ENCODE results near the gene CLSTN1.
A peak's percentile ranks its signal among the peaks of the same experiment; 100 is the strongest.
"Not testable (repeated sequence)": the region's sequence is repeated elsewhere in the genome, so short reads cannot be mapped to it uniquely, and the experiment has no call there.

The CLSTN1 gene

GRCh38 chr1:9805006-9805508, 18.7 kb downstream of the CLSTN1 start:
- no peak for DNase-seq (ENCODE audit: extremely low spot score, insufficient read length, low read depth)
- FAIRE-seq, result no peak

DNA sequence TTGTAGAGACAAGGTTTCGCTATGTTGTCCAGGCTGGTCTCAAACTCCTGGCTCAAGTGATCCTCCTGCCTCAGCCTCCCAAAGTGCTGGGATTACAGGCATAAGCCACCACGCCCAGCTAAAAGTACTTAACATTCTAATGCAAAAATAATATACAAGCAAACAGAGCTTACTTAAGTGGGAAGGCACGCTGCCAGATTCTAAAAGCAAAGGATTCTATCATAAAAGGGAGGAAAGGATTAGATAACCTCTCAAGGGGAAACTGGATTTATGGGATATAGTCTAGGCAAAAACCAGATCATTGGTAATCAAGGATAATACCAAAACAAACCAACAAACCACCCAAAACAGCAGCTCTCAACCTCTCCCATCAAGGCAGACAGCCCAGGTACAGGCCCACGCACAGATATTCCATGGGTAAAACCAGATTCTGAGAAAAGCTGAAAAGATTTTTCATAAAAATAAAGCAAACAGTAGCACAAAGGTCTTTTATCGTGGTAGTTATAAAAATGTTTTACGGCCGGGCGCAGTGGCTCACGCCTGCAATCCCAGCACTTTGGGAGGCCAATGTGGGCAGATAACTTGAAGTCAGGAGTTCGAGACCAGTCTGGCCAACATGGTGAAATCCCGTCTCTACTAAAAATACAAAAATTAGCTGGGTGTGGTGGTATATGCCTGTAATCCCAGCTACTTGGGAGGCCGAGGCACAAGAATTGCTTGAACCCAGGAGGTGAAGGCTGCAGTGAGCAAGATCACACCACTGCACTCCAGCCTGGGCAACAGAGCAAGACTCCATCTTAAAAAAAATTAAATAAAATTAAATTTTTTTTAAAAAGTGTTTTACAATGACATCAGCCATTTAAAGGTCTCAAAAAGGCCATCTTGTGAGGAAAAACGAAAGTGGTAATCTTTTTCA, 20.5 kb downstream of the CLSTN1 start:
- FAIRE-seq; DNase-seq (ENCODE audit: extremely low spot score, insufficient read length, low read depth): not testable (repeated sequence)

- DNase-seq (ENCODE audit: extremely low spot score, insufficient read length, low read depth), result no peak
- FAIRE-seq, result no peak
Observed at GRCh38 chr1:9801909-9802308, 21.9 kb downstream of the CLSTN1 start.

DNA sequence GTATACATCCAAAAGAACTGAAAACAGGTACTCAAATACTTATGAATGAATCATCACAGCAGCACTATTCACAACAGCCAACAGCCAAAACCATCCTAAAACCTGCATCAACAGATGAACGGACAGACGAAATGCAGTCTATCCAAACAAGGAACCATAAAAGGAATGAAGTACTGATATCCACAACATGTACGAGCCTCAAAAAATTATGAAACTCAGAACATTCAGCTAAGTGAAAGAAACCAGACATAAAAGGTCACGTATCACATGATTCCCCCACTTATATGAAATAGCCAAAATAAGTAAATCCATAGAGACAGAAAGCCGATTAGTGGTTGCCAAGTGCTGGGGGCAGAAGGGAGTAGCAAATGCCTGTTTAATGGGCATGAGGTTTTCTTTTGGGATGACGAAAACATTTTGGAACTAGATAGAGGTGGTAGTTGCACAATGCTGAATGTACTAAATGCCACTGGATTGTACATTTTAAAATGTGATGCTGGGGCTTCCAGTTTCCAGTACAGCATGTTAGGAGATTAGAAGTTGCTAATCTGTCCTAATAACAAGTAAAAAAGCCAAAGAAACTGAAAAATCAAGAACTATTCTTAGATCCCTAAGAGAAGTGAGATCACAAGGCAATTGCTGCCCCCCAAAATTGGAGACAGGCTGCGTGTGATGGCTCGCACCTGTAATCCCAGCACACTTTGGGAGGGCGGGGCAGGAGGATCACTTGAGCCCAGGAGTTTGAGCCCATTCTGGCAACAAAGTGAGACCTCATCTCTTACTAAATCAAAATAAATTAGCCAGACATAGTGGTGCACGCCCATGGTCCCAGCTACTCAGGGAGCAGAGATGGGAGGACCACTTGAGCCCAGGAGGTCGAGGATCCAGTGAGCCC, 25.3 kb downstream of the CLSTN1 start:
- DNase-seq (ENCODE audit: extremely low spot score, insufficient read length, low read depth), result no peak
- no peak for FAIRE-seq

DNA sequence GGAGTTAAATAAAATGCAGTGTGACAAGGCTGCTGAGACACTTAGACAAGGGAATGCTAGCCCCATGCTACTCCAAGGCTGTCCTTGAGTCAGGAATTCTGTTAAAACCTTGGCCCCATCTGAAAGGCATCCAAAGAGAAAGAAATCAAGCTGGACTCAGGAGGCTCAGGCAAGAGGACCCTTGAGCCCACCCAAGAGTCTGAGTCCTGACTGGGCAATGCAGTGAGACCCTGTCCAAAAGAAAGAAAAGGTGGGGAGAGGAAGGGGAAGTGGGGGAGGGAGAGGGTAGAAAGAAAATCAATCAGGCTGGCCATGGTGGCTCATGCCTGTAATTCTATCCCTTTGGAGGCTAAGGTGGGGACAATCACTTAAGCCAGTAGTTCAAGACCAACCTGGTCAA, 26.7 kb downstream of the CLSTN1 start:
- no peak for DNase-seq (ENCODE audit: extremely low spot score, insufficient read length, low read depth)
- FAIRE-seq, result no peak

DNA sequence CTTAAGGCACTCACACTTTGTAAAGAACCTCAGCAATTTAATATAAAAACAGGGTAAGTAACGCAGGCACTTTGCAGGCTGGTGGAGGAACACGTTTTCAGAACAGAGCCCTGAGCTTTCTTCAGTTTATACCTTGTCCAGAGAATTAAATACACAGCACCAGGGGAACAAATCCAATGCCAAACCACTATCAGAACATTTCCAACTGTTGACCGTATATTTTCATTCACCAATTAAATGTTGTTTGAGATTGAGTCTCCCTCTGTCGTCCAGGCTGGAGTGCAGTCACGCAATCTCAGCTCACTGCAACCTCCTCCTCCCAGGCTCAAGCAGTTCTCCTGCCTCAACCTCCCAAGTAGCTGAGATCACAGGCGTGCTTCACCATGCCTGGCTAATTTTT, 29.7 kb downstream of the CLSTN1 start:
- DNase-seq (ENCODE audit: extremely low spot score, insufficient read length, low read depth), result no peak
- FAIRE-seq, result no peak

- DNase-seq (ENCODE audit: extremely low spot score, insufficient read length, low read depth), result no peak
Observed at GRCh38 chr1:9793291-9793690, 30.5 kb downstream of the CLSTN1 start.

DNA sequence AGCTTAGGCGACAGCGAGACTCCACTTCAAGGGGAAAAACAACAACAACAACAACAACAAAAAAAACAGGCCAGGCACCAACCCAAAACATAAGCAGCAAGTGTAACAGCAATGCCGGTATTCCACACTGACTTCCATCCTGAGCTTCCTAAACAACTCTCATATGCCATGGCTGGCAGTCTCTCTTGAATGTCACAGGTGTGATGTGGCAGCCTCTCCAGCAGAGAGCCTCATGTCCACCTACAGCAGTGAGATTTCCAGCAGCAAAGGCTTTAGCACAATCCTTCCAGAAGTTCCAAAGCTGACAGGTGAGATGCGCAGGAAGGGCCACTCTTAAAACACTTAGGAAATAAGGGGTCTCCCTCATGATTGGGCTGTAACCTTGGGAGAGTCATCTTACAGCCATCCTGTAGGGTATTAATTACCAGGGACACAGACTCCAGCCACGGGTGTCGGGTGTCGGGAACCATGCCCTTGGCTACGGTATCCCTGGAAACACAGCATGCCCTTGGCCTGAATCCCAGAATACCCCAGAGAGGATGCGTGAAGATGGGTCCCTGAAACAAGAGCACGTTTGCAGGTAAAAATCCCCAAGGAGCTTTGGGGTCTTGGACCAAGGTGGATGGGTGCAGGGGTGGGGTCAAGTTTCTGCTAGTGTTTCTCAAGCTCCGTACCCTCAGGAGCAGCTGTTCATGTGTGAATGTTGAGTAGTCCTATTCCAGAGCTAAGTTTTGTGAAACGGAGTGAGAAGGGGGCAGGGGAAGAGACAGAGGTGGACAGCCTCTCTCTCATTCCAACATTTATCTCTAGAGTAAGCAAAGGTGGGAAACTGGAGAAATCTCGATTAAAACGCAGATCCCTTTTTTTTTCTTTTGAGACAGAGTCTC, 31.4 kb downstream of the CLSTN1 start:
- FAIRE-seq, result no peak

More at GRCh38 chr1:9793291-9793690, 30.5 kb downstream of the CLSTN1 start:
- FAIRE-seq, result no peak

GRCh38 chr1:9789700-9790099, 34.1 kb downstream of the CLSTN1 start:
- not testable (repeated sequence) for DNase-seq (ENCODE audit: extremely low spot score, insufficient read length, low read depth); FAIRE-seq

More for the DNA sequence above, 31.4 kb downstream of the CLSTN1 start:
- no peak for DNase-seq (ENCODE audit: extremely low spot score, insufficient read length, low read depth)

DNA sequence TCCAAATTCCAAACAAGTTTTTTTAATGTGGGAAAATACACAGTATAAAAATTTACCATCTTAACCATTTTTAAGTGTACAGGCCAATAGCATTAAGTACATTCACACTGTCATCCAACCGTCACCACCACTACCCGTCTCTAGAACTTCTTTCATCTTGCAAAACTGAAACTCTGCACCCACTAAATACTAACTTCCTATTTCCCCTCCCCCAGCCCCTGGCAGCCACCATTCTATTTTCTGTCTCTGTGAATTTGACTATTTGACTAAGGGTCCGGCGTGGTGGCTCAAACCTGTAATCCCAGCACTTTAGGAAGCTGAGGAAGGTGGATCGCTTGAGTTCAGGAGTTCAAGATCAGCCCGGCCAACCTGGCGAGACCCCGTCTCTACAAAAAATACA, 36.1 kb downstream of the CLSTN1 start:
- DNase-seq (ENCODE audit: extremely low spot score, insufficient read length, low read depth) (peak; percentile 12), FAIRE-seq (peak; percentile 96)

GRCh38 chr1:9785406-9785805, 38.4 kb downstream of the CLSTN1 start:
- DNase-seq (ENCODE audit: extremely low spot score, insufficient read length, low read depth), result no peak
- FAIRE-seq, result no peak

DNA sequence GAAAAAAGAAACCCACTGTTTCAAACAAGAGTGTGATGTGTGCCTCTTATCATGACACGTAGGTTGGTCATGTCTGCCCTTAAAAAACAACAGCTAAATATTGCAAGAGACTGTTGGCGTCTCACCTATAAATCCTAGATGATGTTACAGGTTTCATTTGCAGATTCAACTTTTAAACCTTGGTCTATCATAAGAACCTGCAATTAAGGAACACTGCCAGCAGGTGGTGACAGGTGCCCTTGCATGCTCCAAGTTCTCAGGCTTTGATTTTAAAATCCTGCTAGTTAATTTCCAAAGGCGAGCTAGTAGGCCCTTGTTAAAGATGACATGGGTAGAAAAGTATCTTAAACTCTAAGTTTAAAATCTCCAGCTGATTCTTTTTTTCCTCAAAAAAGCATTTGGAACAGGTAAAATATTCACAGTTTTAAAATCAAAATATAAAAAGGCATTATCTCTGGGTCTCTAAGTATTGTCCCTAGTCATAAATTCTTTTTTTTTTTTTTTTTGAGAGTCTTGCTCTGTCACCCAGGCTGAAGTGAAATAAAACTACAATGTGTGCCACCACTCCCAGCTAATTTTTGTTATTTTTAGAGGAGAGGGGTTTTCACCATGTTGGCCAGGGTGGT, 39.1 kb downstream of the CLSTN1 start:
- FAIRE-seq (peak; percentile 92), DNase-seq (ENCODE audit: extremely low spot score, insufficient read length, low read depth) (peak; percentile 37)

DNA sequence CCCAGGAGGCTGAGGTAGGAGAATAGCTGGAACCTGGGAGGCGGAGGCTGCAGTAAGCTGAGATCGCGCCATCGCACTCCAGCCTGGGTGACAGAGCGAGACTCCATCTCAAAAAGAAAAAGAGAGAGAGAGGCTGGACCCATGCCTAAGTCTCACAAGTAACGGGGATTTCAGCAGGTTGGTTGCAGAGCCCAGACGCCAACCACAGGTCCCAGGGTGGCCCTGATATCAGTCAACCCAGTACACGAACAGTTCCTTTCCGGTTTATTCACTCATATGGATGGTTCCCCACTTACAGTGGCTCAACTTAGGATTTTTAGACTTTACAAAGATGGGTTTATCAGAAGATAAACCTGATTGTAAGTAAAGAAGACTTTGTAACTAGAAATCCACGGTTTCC, 40.9 kb downstream of the CLSTN1 start:
- DNase-seq (ENCODE audit: extremely low spot score, insufficient read length, low read depth) (peak; percentile 8), FAIRE-seq (peak; percentile 59)

DNA sequence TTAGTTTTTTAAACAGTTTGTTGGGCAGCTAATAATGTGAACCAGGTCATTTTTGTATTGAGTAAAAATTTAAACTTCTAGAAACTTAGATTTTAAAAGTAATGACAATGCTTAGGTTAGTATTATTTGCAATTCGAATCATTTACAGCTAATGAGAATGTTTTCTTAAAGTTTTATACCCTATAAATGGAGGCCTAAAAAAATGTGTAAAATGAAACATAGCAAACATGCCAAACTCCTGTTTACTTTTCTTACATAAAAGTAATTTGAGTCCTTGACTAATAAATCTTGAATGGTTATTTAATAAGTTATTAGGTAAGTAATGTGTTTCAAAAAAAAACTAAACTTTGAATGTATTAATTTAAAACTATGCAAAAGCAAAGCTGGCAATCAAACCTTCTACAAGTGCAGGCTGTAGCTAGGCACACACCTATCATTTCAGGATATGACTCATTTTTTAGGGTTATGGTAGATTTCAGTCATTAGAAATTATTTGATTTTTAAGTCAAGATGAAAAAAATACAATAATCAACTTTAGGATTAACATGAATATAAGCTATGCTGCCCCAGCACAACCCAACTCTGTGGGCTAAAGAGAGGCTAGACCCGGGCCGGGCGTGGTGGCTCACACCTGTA, 41.5 kb downstream of the CLSTN1 start:
- no peak for DNase-seq (ENCODE audit: extremely low spot score, insufficient read length, low read depth)

GRCh38 chr1:9780554-9781110, 43.1 kb downstream of the CLSTN1 start:
- FAIRE-seq, result no peak
- no peak for DNase-seq (ENCODE audit: extremely low spot score, insufficient read length, low read depth)

More for the DNA sequence above, 41.5 kb downstream of the CLSTN1 start:
- no peak for FAIRE-seq

DNA sequence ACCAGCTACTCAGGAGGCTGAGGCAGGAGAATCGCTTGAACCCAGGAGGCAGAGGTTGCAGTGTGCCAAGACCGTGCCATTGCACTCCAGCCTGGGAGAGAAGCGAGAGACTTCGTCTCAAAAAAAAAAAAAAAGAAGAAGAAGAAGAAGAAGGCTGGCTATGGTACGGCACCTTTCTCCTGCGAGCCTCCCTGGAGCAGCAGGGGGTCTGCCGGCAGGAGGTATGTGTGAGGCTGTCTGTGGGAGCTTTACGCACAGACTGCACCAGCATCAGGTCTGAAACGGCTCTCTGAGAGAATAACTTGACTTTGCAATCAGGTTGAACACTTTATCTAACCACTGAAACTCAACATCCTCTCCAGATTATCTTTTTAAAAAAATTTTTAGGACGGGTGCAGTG, 44.9 kb downstream of the CLSTN1 start:
- DNase-seq (ENCODE audit: extremely low spot score, insufficient read length, low read depth), result no peak
- no peak for FAIRE-seq

DNA sequence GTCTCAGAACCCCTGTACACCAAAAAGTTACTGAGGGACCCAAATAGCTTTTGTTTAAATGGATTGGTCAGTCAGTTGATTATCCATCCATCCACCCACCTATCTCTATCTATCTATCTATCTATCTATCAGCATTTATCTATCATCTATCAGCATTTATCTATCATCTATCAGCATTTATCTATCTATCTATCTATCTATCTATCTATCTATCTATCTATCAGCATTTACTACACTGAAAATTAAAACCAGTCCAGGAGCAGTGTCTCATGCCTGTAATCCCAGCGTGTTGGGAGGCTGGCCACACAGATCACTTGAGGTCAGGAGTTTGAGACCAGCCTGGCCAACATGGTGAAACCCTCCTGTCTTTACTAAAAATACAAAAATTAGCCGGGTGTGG, 47.1 kb downstream of the CLSTN1 start:
- FAIRE-seq (no peak), DNase-seq (ENCODE audit: extremely low spot score, insufficient read length, low read depth) (no peak)

All from GM18507 (cell line).